Trophoblast cell (in vitro differentiated cells and primary cell): ENCODE measurements around the gene GTF2F2.

Source experiments
- DNase-seq, 2 donors: peaks; one replicate each; pipeline ENCODE4 v3.0.0-alpha.2; 2016
- H2AFZ ChIP-seq: 2 replicates; pipeline ENCODE4 v1.6.1; 2013; ENCODE audit warnings: low read length, moderate library complexity, mild to moderate bottlenecking; ENCODE audit not compliant: insufficient read depth, poor library complexity
- H2AK5ac ChIP-seq: 2 replicates; pipeline ENCODE4 v1.6.1; 2013; ENCODE audit warnings: mild to moderate bottlenecking, low read length
- H2BK120ac ChIP-seq: 2 replicates; pipeline ENCODE4 v1.6.1; 2013; ENCODE audit warnings: low read length, mild to moderate bottlenecking, moderate library complexity; ENCODE audit not compliant: insufficient read depth, poor library complexity
- H2BK12ac ChIP-seq: 2 replicates; pipeline ENCODE4 v1.6.1; 2013; ENCODE audit warnings: mild to moderate bottlenecking, low read length, moderate library complexity
- H2BK5ac ChIP-seq: 2 replicates; pipeline ENCODE4 v1.6.1; 2013; ENCODE audit warnings: low read length, low read depth, moderate library complexity, mild to moderate bottlenecking; ENCODE audit not compliant: poor library complexity
- H3K14ac ChIP-seq: 2 replicates; pipeline ENCODE4 v1.6.1; 2013; ENCODE audit warnings: mild to moderate bottlenecking, low read length
- H3K18ac ChIP-seq: 2 replicates; pipeline ENCODE4 v1.6.1; 2013; ENCODE audit warnings: mild to moderate bottlenecking, low read length
- H3K23ac ChIP-seq: 2 replicates; pipeline ENCODE4 v1.6.1; 2013; ENCODE audit warnings: low read length
- H3K27ac ChIP-seq: 2 replicates; pipeline ENCODE4 v1.5.1; 2013; ENCODE audit warnings: low read depth, mild to moderate bottlenecking, inconsistent platforms, low read length, moderate library complexity
- H3K27me3 ChIP-seq: 2 replicates; pipeline ENCODE4 v1.6.1; 2013; ENCODE audit warnings: inconsistent platforms, mild to moderate bottlenecking, low read length, moderate library complexity; ENCODE audit not compliant: insufficient read depth
- H3K36me3 ChIP-seq, 2 experiments: 1 replicate in 1 of 2; 2 replicates in 1 of 2; pipeline ENCODE4 v1.6.1; 2013; ENCODE audit warnings: low read length in 2 of 2, mild to moderate bottlenecking in 2 of 2, moderate library complexity in 1 of 2; ENCODE audit not compliant: insufficient read depth in 2 of 2, control insufficient read depth in 1 of 2
- H3K4ac ChIP-seq: 2 replicates; pipeline ENCODE4 v1.6.1; 2013; ENCODE audit warnings: low read depth, mild to moderate bottlenecking, low read length, moderate library complexity
- H3K4me1 ChIP-seq, 2 experiments: 1 replicate in 1 of 2; 2 replicates in 1 of 2; pipeline ENCODE4 v1.6.1; 2013; ENCODE audit warnings: low read length in 2 of 2, mild to moderate bottlenecking in 2 of 2, moderate library complexity in 1 of 2; ENCODE audit not compliant: insufficient read depth in 2 of 2, control insufficient read depth in 1 of 2
- H3K4me2 ChIP-seq: 2 replicates; pipeline ENCODE4 v1.6.1; 2013; ENCODE audit warnings: inconsistent platforms, mild to moderate bottlenecking, low read length, moderate library complexity
- H3K4me3 ChIP-seq: 2 replicates; pipeline ENCODE4 v1.5.1; 2013; ENCODE audit warnings: mild to moderate bottlenecking, low read depth, low read length, inconsistent platforms
- H3K79me1 ChIP-seq: one replicate; pipeline ENCODE4 v1.6.1; 2013; ENCODE audit warnings: low read length
- H3K79me2 ChIP-seq: 2 replicates; pipeline ENCODE4 v1.6.1; 2013; ENCODE audit warnings: low read length, mild to moderate bottlenecking; ENCODE audit not compliant: control insufficient read depth, insufficient read depth, poor library complexity
- H3K9ac ChIP-seq: 2 replicates; pipeline ENCODE4 v1.6.1; 2013; ENCODE audit warnings: mild to moderate bottlenecking, low read length
- H3K9me3 ChIP-seq: 2 replicates; pipeline ENCODE4 v1.6.1; 2013; ENCODE audit warnings: low read depth, mild to moderate bottlenecking, control low read depth, inconsistent platforms, low read length; ENCODE audit not compliant: insufficient read depth
- H4K12ac ChIP-seq: 2 replicates; pipeline ENCODE4 v1.6.1; 2013; ENCODE audit warnings: low read depth, mild to moderate bottlenecking, low read length, moderate library complexity
- H4K8ac ChIP-seq: 2 replicates; pipeline ENCODE4 v1.6.1; 2013; ENCODE audit warnings: low read depth, mild to moderate bottlenecking, low read length, moderate library complexity
- H4K91ac ChIP-seq: one replicate; pipeline ENCODE4 v1.6.1; 2013; ENCODE audit warnings: low read depth, mild to moderate bottlenecking, low read length, moderate library complexity
- WGBS: extraction: QIAGEN DNeasy Blood & Tissue Kit; methylation state at CpG from one replicate; pipeline ENCODE4 v1.1.7; 2013; ENCODE audit warnings: missing lambda C conversion rate; ENCODE audit not compliant: insufficient read length, insufficient coverage; ENCODE audit errors: extremely low coverage; 5-methylcytosine and 5-hydroxymethylcytosine counted together

Gene GTF2F2

DNA sequence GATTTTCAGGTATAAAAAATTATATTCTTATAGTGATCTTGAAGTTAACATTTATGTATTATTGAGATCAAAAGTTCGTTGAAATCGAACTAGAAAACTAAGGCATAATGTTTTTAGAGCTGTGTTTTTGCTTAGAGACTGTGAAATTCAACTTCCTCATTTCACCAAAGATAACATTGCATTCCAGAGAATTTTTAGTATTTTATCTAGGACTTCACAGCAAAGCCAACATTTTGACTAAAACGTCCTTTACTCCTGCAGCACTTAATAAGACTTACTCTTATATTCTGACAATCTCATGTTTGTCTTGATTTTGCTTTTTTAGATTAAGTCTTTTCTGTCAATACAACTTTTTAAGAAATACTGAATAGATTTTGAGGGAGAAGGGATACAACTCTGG, 75.8 kb downstream of the GTF2F2 start:
- no peaks in the 10 kb centered on the region for H3K9me3 ChIP-seq
- H2AFZ ChIP-seq, result no peak overlapping the region
- peaks cover 0 to 2% of the 10 kb centered on the region in 2 experiments for H3K36me3 ChIP-seq
- no peak overlapping the region for H3K4ac ChIP-seq
- no peak overlapping the region for H2AK5ac ChIP-seq
- H4K8ac ChIP-seq, result no peak overlapping the region
- no peak overlapping the region for H3K18ac ChIP-seq
- H4K91ac ChIP-seq, result no peak overlapping the region
- no peak overlapping the region for H3K14ac ChIP-seq
- H3K23ac ChIP-seq, result no peak overlapping the region
- no peak overlapping the region for H2BK120ac ChIP-seq
- no peaks in the 10 kb centered on the region for H3K4me1 ChIP-seq
- no peak overlapping the region for H3K27ac ChIP-seq
- peak in 1 of 2 donors; percentile 61 for DNase-seq
- no peaks in the 10 kb centered on the region for H3K79me2 ChIP-seq
- H4K12ac ChIP-seq, result no peak overlapping the region
- H3K79me1 ChIP-seq, result no peaks in the 10 kb centered on the region
- H2BK5ac ChIP-seq, result no peak overlapping the region
- no peaks in the 10 kb centered on the region for H3K27me3 ChIP-seq
- H3K4me3 ChIP-seq, result no peak overlapping the region
- H3K4me2 ChIP-seq, result no peak overlapping the region
- WGBS, result no CpG with 5 or more reads among the region's 3 CpGs
- H2BK12ac ChIP-seq, result no peak overlapping the region
- H3K9ac ChIP-seq, result no peak overlapping the region

DNA sequence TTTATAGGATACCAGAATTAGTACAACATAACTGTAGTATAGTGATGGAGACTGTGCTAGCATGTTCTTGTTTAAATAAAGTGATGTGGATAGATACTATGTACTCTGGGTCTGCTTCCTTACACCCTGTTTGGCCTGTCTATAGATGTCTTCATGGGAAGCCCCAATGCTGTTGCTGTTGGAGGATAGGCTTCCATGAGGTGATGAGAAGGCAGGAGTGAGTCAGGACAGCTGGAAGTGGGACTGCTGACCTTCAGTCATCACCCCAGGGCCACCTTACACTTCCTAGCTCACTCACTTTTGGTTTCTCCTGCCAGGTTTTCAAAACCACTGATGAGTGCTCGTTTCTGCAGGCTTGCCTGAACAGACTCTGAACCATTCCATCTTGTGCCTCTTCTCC, 76.3 kb downstream of the GTF2F2 start:
- H3K79me1 ChIP-seq, result no peaks in the 10 kb centered on the region
- WGBS, result no CpG with 5 or more reads among the region's 1 CpG
- no peak overlapping the region for H2AFZ ChIP-seq
- no peak overlapping the region for H3K23ac ChIP-seq
- no peak overlapping the region for H3K4ac ChIP-seq
- H3K79me2 ChIP-seq, result no peaks in the 10 kb centered on the region
- no peak overlapping the region for H2BK12ac ChIP-seq
- H3K4me3 ChIP-seq, result no peak overlapping the region
- H3K14ac ChIP-seq, result no peak overlapping the region
- H2AK5ac ChIP-seq, result no peak overlapping the region
- H2BK120ac ChIP-seq, result no peak overlapping the region
- peaks cover 0 to 2% of the 10 kb centered on the region in 2 experiments for H3K36me3 ChIP-seq
- H3K9ac ChIP-seq, result no peak overlapping the region
- no peak overlapping the region for H4K12ac ChIP-seq
- no peaks in the 10 kb centered on the region for H3K9me3 ChIP-seq
- H3K27me3 ChIP-seq, result no peaks in the 10 kb centered on the region
- H4K8ac ChIP-seq, result no peak overlapping the region
- DNase-seq, result no peak
- no peak overlapping the region for H3K27ac ChIP-seq
- H3K4me1 ChIP-seq, result no peaks in the 10 kb centered on the region
- H3K18ac ChIP-seq, result no peak overlapping the region
- H4K91ac ChIP-seq, result no peak overlapping the region
- H2BK5ac ChIP-seq, result no peak overlapping the region
- H3K4me2 ChIP-seq, result no peak overlapping the region

DNA sequence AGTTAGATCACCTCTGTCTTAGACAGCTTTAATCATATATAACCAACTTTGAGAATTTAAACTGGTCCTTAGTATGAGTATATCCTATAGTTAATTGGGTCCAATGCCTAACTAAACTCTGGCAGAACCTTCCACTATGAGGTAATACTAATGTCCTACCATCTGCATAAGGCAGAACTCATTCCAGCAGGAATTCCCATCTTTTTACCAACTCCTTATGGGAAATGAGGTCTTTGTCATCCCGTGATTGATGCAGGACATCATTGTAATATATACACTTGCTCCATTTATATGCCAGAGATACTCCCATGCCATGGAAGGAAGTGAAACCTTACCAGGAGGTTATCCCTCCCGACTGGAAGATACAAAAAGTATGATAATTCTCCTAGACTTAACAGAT, 77.7 kb downstream of the GTF2F2 start:
- no peak overlapping the region for H3K14ac ChIP-seq
- H3K23ac ChIP-seq, result no peak overlapping the region
- H4K8ac ChIP-seq, result no peak overlapping the region
- H3K18ac ChIP-seq, result no peak overlapping the region
- no peaks in the 10 kb centered on the region for H3K9me3 ChIP-seq
- no peak overlapping the region for H3K4ac ChIP-seq
- H2BK12ac ChIP-seq, result no peak overlapping the region
- no peaks in the 10 kb centered on the region for H3K79me2 ChIP-seq
- H3K27me3 ChIP-seq, result no peaks in the 10 kb centered on the region
- DNase-seq, result no peak
- H2AFZ ChIP-seq, result no peak overlapping the region
- H2AK5ac ChIP-seq, result no peak overlapping the region
- H2BK5ac ChIP-seq, result no peak overlapping the region
- no peak overlapping the region for H3K4me2 ChIP-seq
- H2BK120ac ChIP-seq, result no peak overlapping the region
- no peak overlapping the region for H3K9ac ChIP-seq
- no peaks in the 10 kb centered on the region for H3K4me1 ChIP-seq
- H3K4me3 ChIP-seq, result no peak overlapping the region
- H3K36me3 ChIP-seq, result peaks cover 0 to 2% of the 10 kb centered on the region in 2 experiments
- no CpG with 5 or more reads among the region's 2 CpGs for WGBS
- H3K27ac ChIP-seq, result no peak overlapping the region
- H3K79me1 ChIP-seq, result no peaks in the 10 kb centered on the region
- no peak overlapping the region for H4K12ac ChIP-seq
- H4K91ac ChIP-seq, result no peak overlapping the region

DNA sequence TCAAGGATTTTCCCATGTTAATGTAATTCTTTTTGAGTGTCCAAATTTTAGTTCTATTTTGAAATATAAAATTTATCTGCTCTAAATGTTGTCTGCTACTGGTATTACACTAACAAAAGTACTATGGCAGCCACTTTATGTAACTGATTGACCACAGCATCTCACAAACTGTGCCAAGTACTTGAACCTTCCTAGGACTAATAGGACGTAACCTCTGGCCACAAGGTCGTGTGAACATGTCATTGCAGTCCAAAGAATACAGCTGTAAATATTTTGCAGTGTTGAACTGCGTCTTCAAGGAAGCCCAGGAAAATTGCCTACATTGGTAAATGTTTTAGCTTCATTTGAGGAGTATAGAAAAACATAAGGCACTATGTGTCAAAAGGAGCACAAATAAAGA, 78.6 kb downstream of the GTF2F2 start:
- WGBS, result no CpG with 5 or more reads among the region's 3 CpGs
- H2BK5ac ChIP-seq, result no peak overlapping the region
- H3K4me3 ChIP-seq, result no peak overlapping the region
- no peak overlapping the region for H3K18ac ChIP-seq
- no peak overlapping the region for H2AK5ac ChIP-seq
- H4K12ac ChIP-seq, result no peak overlapping the region
- no peak overlapping the region for H3K23ac ChIP-seq
- H3K79me1 ChIP-seq, result no peaks in the 10 kb centered on the region
- no peak overlapping the region for H2BK12ac ChIP-seq
- H3K4me1 ChIP-seq, result no peaks in the 10 kb centered on the region
- H3K9me3 ChIP-seq, result no peaks in the 10 kb centered on the region
- no peak overlapping the region for H3K27ac ChIP-seq
- no peaks in the 10 kb centered on the region for H3K79me2 ChIP-seq
- H3K9ac ChIP-seq, result no peak overlapping the region
- no peak overlapping the region for H3K4ac ChIP-seq
- peaks cover 0 to 2% of the 10 kb centered on the region in 2 experiments for H3K36me3 ChIP-seq
- no peak overlapping the region for H2BK120ac ChIP-seq
- H3K14ac ChIP-seq, result no peak overlapping the region
- no peak overlapping the region for H2AFZ ChIP-seq
- H4K91ac ChIP-seq, result no peak overlapping the region
- no peaks in the 10 kb centered on the region for H3K27me3 ChIP-seq
- no peak overlapping the region for H4K8ac ChIP-seq
- DNase-seq, result no peak
- H3K4me2 ChIP-seq, result no peak overlapping the region
